Measurements from ENCODE around the gene CIAO2B. TPM values are rescaled to one million over a fixed set of nuclear protein-coding genes. Genes with fewer than 3 reads are reported as not detected.

The CIAO2B gene
- total and polyA plus RNA-seq, 2 donors (not counting 3 experiments of a cell fraction or from before 2014, with no cell fraction given), result 78.7 to 314 TPM

GRCh38 chr16:66894948-66895688 lies 39.1 kb downstream of the CIAO2B start:
- Histone ChIP-seq H3K9me1 (replicated peaks; ENCODE audit: control insufficient read depth, extremely low read depth, insufficient read depth, low read length) (no peaks in the 10 kb centered on the region), H3K27ac (ENCODE audit: insufficient read depth, low read depth, low read length) (no peak overlapping the region), H3K4me2 (ENCODE audit: insufficient read depth, low read length) (no peak overlapping the region), H4K20me1 (replicated peaks; ENCODE audit: control insufficient read depth, extremely low read depth, insufficient read depth, low read length) (no peaks in the 10 kb centered on the region), H3K27me3 (ENCODE audit: control insufficient read depth in 2 of 2, insufficient read depth in 2 of 2, low read length in 2 of 2) (no peaks in the 10 kb centered on the region), H3K4me1 (ENCODE audit: control insufficient read depth, extremely low read depth, insufficient read depth, low read length) (peaks cover 5% of the 10 kb centered on the region), H3K79me2 (ENCODE audit: control insufficient read depth, insufficient read depth, low read length) (no peaks in the 10 kb centered on the region), H2AFZ (ENCODE audit: low read depth, low read length) (no peak overlapping the region), H3K4me3 (replicated peaks in 1 of 3; ENCODE audit: insufficient read depth in 1 of 3, low read depth in 1 of 3, low read length in 3 of 3) (no peak overlapping the region), H3K36me3 (ENCODE audit: control insufficient read depth in 2 of 2, extremely low read depth in 1 of 2, insufficient read depth in 2 of 2, low read length in 2 of 2) (no peaks in the 10 kb centered on the region), H3K9ac (replicated peaks; ENCODE audit: extremely low read depth, insufficient read depth, low read length) (no peak overlapping the region), H3K9me3 (replicated peaks; ENCODE audit: control insufficient read depth, insufficient read depth, low read length) (no peaks in the 10 kb centered on the region)
- CTCF ChIA-PET, result interaction anchor here (0.8 to 5.2 kb wide), 33 partner anchors 8 to 286 kb away, joined by 3 to 72 read pairs (median 6); partner anchors contain the start of genes CDH16, CES3, CIAO2B and NAE1
- peak; percentile 64 for DNase-seq (ENCODE audit: low read depth, low spot score)
- intact Hi-C loops (cut with micrococcal nuclease) (loop anchor here (1.0 to 10.0 kb wide), 3 partner anchors 29 to 1960 kb away; no protein-coding TSS in a partner anchor), dilution Hi-C loops (cut with MboI; ENCODE audit: extremely low pct_ligation_motif_present, low sequenced_read_pairs) (no loop called here)
- POLR2A ChIA-PET, result no interaction called here
- FAIRE-seq, result peak; percentile 90
- no TSS peak for BruUV-seq (replicated peaks)
- TF ChIP-seq CTCF (IDR thresholded peaks at IDR 0.05; ENCODE audit: extremely low read depth in 1 of 2, insufficient read depth in 1 of 2, low read depth in 1 of 2, low read length in 2 of 2) (peak; percentile 74 to 89), FOS (IDR thresholded peaks at IDR 0.05; ENCODE audit: borderline replicate concordance, insufficient read depth, low read length) (no peak)

GRCh38 chr16:66894055-66894454 lies 40.1 kb downstream of the CIAO2B start:
- Histone ChIP-seq H3K9me1 (replicated peaks; ENCODE audit: control insufficient read depth, extremely low read depth, insufficient read depth, low read length) (no peaks in the 10 kb centered on the region), H3K4me2 (ENCODE audit: insufficient read depth, low read length) (no peak overlapping the region), H3K9me3 (replicated peaks; ENCODE audit: control insufficient read depth, insufficient read depth, low read length) (no peaks in the 10 kb centered on the region), H3K4me1 (ENCODE audit: control insufficient read depth, extremely low read depth, insufficient read depth, low read length) (no peaks in the 10 kb centered on the region), H3K4me3 (replicated peaks in 1 of 3; ENCODE audit: insufficient read depth in 1 of 3, low read depth in 1 of 3, low read length in 3 of 3) (no peak overlapping the region), H3K27ac (ENCODE audit: insufficient read depth, low read depth, low read length) (no peak overlapping the region), H3K79me2 (ENCODE audit: control insufficient read depth, insufficient read depth, low read length) (no peaks in the 10 kb centered on the region), H4K20me1 (replicated peaks; ENCODE audit: control insufficient read depth, extremely low read depth, insufficient read depth, low read length) (no peaks in the 10 kb centered on the region), H2AFZ (ENCODE audit: low read depth, low read length) (no peak overlapping the region), H3K36me3 (ENCODE audit: control insufficient read depth in 2 of 2, extremely low read depth in 1 of 2, insufficient read depth in 2 of 2, low read length in 2 of 2) (no peaks in the 10 kb centered on the region), H3K27me3 (ENCODE audit: control insufficient read depth in 2 of 2, insufficient read depth in 2 of 2, low read length in 2 of 2) (no peaks in the 10 kb centered on the region), H3K9ac (replicated peaks; ENCODE audit: extremely low read depth, insufficient read depth, low read length) (no peak overlapping the region)
- no peak for FAIRE-seq
- intact Hi-C loops (cut with micrococcal nuclease), result loop anchor here (10.0 kb wide), 1 partner anchor 1961 kb away; no protein-coding TSS in a partner anchor
- POLR2A ChIA-PET, result no interaction called here
- no TSS peak for BruUV-seq (replicated peaks)
- DNase-seq (ENCODE audit: low read depth, low spot score), result no peak
- no peak for TF ChIP-seq POLR2A (IDR thresholded peaks at IDR 0.05; ENCODE audit: low read depth, low read length)
- dilution Hi-C loops (cut with MboI; ENCODE audit: extremely low pct_ligation_motif_present, low sequenced_read_pairs), result no loop called here
- CTCF ChIA-PET, result interaction anchor here (0.6 to 5.2 kb wide), 8 partner anchors 9 to 261 kb away, joined by 3 to 72 read pairs (median 16); partner anchors contain the start of genes PDP2 and RRAD
